WTC11 (cell line): Measurements from ENCODE around the gene ITPRID1. TPM values are rescaled to one million over a fixed set of nuclear protein-coding genes. Genes with fewer than 3 reads are reported as not detected.

Source experiments
- ATAC-seq: fragments of 200-7000 bp; cut with Tn5 transposase; 2 replicates; pipeline ENCODE4 v1.10.0; 2021; ENCODE audit warnings: mild to moderate bottlenecking, moderate library complexity
- CTCF ChIA-PET: fragments of 300-600 bp; sonication (Branson Sonifier 250); formaldehyde crosslinking; loops from one replicate; lab custom pipeline; 2021; ENCODE audit warnings: antibody characterized with exemption; lab: Charles Lee
- POLR2A ChIA-PET: fragments of 350-600 bp; sonication (Branson Sonifier 250); formaldehyde crosslinking; loops from one replicate; lab custom pipeline; 2021; ENCODE audit warnings: antibody characterized with exemption; lab: Charles Lee
- DNase-seq: peaks from one replicate; pipeline ENCODE4 v3.0.0; 2021; ENCODE audit warnings: low spot score
- H3K27ac Mint-ChIP-seq: 2 replicates; pipeline ENCODE4 v1.8.0; 2021; ENCODE audit warnings: mixed read lengths
- H3K27me3 Mint-ChIP-seq: 2 replicates; pipeline ENCODE4 v1.8.0; 2021; ENCODE audit warnings: low read depth, mild to moderate bottlenecking, moderate library complexity, mixed read lengths
- H3K36me3 Mint-ChIP-seq: 2 replicates; pipeline ENCODE4 v1.8.0; 2021; ENCODE audit warnings: mixed read lengths
- H3K4me1 Mint-ChIP-seq: 2 replicates; pipeline ENCODE4 v1.8.0; 2022; ENCODE audit warnings: mixed read lengths
- H3K4me3 Mint-ChIP-seq: 2 replicates; pipeline ENCODE4 v1.8.0; 2021; ENCODE audit warnings: mild to moderate bottlenecking, moderate library complexity, mixed read lengths
- H3K9me3 Mint-ChIP-seq: 2 replicates; pipeline ENCODE4 v1.8.0; 2021; ENCODE audit warnings: mixed read lengths
- ATF1 ChIP-seq: sonication (generic); formaldehyde crosslinking; IDR thresholded peaks from 2 replicates; pipeline ENCODE4 v1.8.1; 2023; ENCODE audit warnings: mild to moderate bottlenecking, moderate library complexity, missing genetic modification reagents
- ATF3 ChIP-seq: sonication (generic); formaldehyde crosslinking; conservative IDR thresholded peaks from 2 replicates; pipeline ENCODE4 v1.8.1; 2022; ENCODE audit warnings: mild to moderate bottlenecking, missing genetic modification reagents
- CTCF ChIP-seq: fragments of 200-600 bp; IDR thresholded peaks from 2 replicates; pipeline ENCODE4 v1.8.0; 2022; ENCODE audit warnings: antibody characterized with exemption
- EMX1 ChIP-seq: fragments of 250-450 bp; sonication (Bioruptor Pico); IDR thresholded peaks from 2 replicates; pipeline ENCODE4 v1.8.0; 2021; ENCODE audit warnings: mild to moderate bottlenecking
- FOXP1 ChIP-seq: sonication (generic); formaldehyde crosslinking; IDR thresholded peaks from 2 replicates; pipeline ENCODE4 v1.8.0; 2022; ENCODE audit warnings: missing genetic modification reagents, mild to moderate bottlenecking, moderate library complexity, borderline replicate concordance
- JUN ChIP-seq: sonication (generic); formaldehyde crosslinking; IDR thresholded peaks from 2 replicates; pipeline ENCODE4 v1.8.0; 2023; ENCODE audit warnings: mild to moderate bottlenecking, missing genetic modification reagents
- MXD4 ChIP-seq: fragments of 250-450 bp; sonication (Bioruptor Pico); IDR thresholded peaks from 2 replicates; pipeline ENCODE4 v1.8.0; 2021; ENCODE audit warnings: mild to moderate bottlenecking, moderate library complexity, borderline replicate concordance
- NR2C2 ChIP-seq: sonication (generic); formaldehyde crosslinking; IDR thresholded peaks from 2 replicates; pipeline ENCODE4 v1.8.0; 2022; ENCODE audit warnings: mild to moderate bottlenecking, missing genetic modification reagents
- NR3C1 ChIP-seq: sonication (generic); formaldehyde crosslinking; conservative IDR thresholded peaks from 2 replicates; pipeline ENCODE4 v1.8.1; 2023; ENCODE audit warnings: low read depth, mild to moderate bottlenecking, missing genetic modification reagents
- OVOL2 ChIP-seq: fragments of 250-450 bp; sonication (Bioruptor Pico); IDR thresholded peaks from 2 replicates; pipeline ENCODE4 v1.9.0; 2021; ENCODE audit warnings: mild to moderate bottlenecking, borderline replicate concordance
- TP53 ChIP-seq: sonication (generic); formaldehyde crosslinking; IDR thresholded peaks from 2 replicates; pipeline ENCODE4 v1.8.1; 2023; ENCODE audit warnings: mild to moderate bottlenecking, missing genetic modification reagents
- ZNF121 ChIP-seq: sonication (generic); formaldehyde crosslinking; IDR thresholded peaks from 2 replicates; pipeline ENCODE4 v1.8.0; 2023; ENCODE audit warnings: missing genetic modification reagents
- ZNF232 ChIP-seq: sonication (generic); formaldehyde crosslinking; IDR thresholded peaks from 2 replicates; pipeline ENCODE4 v1.8.0; 2022; ENCODE audit warnings: mild to moderate bottlenecking, missing genetic modification reagents
- ZNF396 ChIP-seq: fragments of 250-450 bp; sonication (Bioruptor Pico); IDR thresholded peaks from 2 replicates; pipeline ENCODE4 v1.8.0; 2021; ENCODE audit warnings: mild to moderate bottlenecking, moderate library complexity, borderline replicate concordance
- ZNF423 ChIP-seq: fragments of 250-450 bp; sonication (Bioruptor Pico); IDR thresholded peaks from 2 replicates; pipeline ENCODE4 v2.1.2; 2022; ENCODE audit warnings: mild to moderate bottlenecking, moderate library complexity
- total RNA-seq: library from RNA; stranded (reverse); gene quantifications from 3 replicates; pipeline ENCODE4 v1.2.3, GENCODE V29; 2021
- TF ChIP-seq, protein P1 (sequence below): sonication (generic); formaldehyde crosslinking; IDR thresholded peaks from 2 replicates; pipeline ENCODE4 v1.8.1; 2022; ENCODE audit warnings: mild to moderate bottlenecking, missing genetic modification reagents, moderate library complexity, borderline replicate concordance
- TF ChIP-seq, protein P2 (sequence below): fragments of 250-450 bp; sonication (Bioruptor Pico); IDR thresholded peaks from 2 replicates; pipeline ENCODE4 v1.9.0; 2021; ENCODE audit warnings: mild to moderate bottlenecking, borderline replicate concordance
- TF ChIP-seq, protein P3 (sequence below): sonication (generic); formaldehyde crosslinking; IDR thresholded peaks from 2 replicates; pipeline ENCODE4 v1.8.0; 2023; ENCODE audit warnings: missing genetic modification reagents, mild to moderate bottlenecking, borderline replicate concordance

The ITPRID1 gene
- total RNA-seq, 1 experiment from 2014 or later: 0.98 TPM

GRCh38 chr7:31500656-31501055, 13.2 kb upstream of the ITPRID1 start:
- TF ChIP-seq MXD4 (CRISPR knock-in tag) (no peak), TP53 (CRISPR knock-in tag) (no peak), CTCF (no peak), OVOL2 (CRISPR knock-in tag) (no peak), NR3C1 (CRISPR knock-in tag) (no peak), ATF1 (no peak), EMX1 (CRISPR knock-in tag) (no peak), ZNF423 (CRISPR knock-in tag) (no peak), JUN (no peak), NR2C2 (no peak), ZNF232 (CRISPR knock-in tag) (no peak), ATF3 (no peak)
- TF ChIP-seq, protein P1, sequence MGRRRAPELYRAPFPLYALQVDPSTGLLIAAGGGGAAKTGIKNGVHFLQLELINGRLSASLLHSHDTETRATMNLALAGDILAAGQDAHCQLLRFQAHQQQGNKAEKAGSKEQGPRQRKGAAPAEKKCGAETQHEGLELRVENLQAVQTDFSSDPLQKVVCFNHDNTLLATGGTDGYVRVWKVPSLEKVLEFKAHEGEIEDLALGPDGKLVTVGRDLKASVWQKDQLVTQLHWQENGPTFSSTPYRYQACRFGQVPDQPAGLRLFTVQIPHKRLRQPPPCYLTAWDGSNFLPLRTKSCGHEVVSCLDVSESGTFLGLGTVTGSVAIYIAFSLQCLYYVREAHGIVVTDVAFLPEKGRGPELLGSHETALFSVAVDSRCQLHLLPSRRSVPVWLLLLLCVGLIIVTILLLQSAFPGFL: no peak
- TF ChIP-seq, protein P2, sequence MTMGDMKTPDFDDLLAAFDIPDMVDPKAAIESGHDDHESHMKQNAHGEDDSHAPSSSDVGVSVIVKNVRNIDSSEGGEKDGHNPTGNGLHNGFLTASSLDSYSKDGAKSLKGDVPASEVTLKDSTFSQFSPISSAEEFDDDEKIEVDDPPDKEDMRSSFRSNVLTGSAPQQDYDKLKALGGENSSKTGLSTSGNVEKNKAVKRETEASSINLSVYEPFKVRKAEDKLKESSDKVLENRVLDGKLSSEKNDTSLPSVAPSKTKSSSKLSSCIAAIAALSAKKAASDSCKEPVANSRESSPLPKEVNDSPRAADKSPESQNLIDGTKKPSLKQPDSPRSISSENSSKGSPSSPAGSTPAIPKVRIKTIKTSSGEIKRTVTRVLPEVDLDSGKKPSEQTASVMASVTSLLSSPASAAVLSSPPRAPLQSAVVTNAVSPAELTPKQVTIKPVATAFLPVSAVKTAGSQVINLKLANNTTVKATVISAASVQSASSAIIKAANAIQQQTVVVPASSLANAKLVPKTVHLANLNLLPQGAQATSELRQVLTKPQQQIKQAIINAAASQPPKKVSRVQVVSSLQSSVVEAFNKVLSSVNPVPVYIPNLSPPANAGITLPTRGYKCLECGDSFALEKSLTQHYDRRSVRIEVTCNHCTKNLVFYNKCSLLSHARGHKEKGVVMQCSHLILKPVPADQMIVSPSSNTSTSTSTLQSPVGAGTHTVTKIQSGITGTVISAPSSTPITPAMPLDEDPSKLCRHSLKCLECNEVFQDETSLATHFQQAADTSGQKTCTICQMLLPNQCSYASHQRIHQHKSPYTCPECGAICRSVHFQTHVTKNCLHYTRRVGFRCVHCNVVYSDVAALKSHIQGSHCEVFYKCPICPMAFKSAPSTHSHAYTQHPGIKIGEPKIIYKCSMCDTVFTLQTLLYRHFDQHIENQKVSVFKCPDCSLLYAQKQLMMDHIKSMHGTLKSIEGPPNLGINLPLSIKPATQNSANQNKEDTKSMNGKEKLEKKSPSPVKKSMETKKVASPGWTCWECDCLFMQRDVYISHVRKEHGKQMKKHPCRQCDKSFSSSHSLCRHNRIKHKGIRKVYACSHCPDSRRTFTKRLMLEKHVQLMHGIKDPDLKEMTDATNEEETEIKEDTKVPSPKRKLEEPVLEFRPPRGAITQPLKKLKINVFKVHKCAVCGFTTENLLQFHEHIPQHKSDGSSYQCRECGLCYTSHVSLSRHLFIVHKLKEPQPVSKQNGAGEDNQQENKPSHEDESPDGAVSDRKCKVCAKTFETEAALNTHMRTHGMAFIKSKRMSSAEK (CRISPR knock-in tag): no peak
- TF ChIP-seq, all 79 proteins: peak for 0
- no peak overlapping the region for H3K4me3 Mint-ChIP-seq
- ChIA-PET CTCF (no interaction called here), POLR2A (no interaction called here)
- H3K36me3 Mint-ChIP-seq: peaks cover 2% of the 10 kb centered on the region; the same call in 1 of the 2 replicates
- peaks cover 25% of the 10 kb centered on the region for H3K9me3 Mint-ChIP-seq
- DNase-seq (no peak), ATAC-seq (no peak)
- peaks cover 4% of the 10 kb centered on the region; the same call in 1 of the 2 replicates for H3K27me3 Mint-ChIP-seq
- no peak overlapping the region for H3K27ac Mint-ChIP-seq
- H3K4me1 Mint-ChIP-seq: peaks cover 5% of the 10 kb centered on the region

DNA sequence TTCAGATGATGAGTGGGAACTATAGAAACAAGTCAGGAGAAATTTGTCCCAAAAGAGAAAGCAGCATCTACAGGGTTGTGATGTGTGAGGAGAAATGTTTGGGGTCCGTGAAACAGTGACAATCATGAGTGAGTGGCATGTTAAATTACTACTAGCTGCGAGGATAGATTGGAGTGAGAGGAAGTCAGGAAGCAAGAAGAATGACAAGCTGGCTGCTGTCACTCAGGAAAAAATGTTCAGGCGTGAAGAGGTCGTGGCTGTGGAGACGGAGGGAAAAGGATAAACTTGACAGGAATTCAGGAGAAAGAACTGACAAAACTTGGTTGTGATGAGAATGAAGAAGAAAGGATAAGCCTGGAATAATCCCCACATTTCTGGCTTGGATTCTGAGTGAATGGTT, 5.1 kb upstream of the ITPRID1 start:
- no peak overlapping the region for H3K4me3 Mint-ChIP-seq

More for the DNA sequence above, 5.1 kb upstream of the ITPRID1 start:
- peaks cover 17% of the 10 kb centered on the region for H3K36me3 Mint-ChIP-seq
- ChIA-PET POLR2A (no interaction called here), CTCF (no interaction called here)
- H3K27me3 Mint-ChIP-seq: peaks cover 5% of the 10 kb centered on the region; the same call in 1 of the 2 replicates
- no peaks in the 10 kb centered on the region for H3K4me1 Mint-ChIP-seq
- H3K9me3 Mint-ChIP-seq: peaks cover 53% of the 10 kb centered on the region
- no peak for DNase-seq
- ATAC-seq: no peak
- TF ChIP-seq ZNF121 (CRISPR knock-in tag) (no peak), FOXP1 (CRISPR knock-in tag) (no peak), ZNF396 (CRISPR knock-in tag) (no peak), OVOL2 (CRISPR knock-in tag) (no peak)
- TF ChIP-seq, protein P3, sequence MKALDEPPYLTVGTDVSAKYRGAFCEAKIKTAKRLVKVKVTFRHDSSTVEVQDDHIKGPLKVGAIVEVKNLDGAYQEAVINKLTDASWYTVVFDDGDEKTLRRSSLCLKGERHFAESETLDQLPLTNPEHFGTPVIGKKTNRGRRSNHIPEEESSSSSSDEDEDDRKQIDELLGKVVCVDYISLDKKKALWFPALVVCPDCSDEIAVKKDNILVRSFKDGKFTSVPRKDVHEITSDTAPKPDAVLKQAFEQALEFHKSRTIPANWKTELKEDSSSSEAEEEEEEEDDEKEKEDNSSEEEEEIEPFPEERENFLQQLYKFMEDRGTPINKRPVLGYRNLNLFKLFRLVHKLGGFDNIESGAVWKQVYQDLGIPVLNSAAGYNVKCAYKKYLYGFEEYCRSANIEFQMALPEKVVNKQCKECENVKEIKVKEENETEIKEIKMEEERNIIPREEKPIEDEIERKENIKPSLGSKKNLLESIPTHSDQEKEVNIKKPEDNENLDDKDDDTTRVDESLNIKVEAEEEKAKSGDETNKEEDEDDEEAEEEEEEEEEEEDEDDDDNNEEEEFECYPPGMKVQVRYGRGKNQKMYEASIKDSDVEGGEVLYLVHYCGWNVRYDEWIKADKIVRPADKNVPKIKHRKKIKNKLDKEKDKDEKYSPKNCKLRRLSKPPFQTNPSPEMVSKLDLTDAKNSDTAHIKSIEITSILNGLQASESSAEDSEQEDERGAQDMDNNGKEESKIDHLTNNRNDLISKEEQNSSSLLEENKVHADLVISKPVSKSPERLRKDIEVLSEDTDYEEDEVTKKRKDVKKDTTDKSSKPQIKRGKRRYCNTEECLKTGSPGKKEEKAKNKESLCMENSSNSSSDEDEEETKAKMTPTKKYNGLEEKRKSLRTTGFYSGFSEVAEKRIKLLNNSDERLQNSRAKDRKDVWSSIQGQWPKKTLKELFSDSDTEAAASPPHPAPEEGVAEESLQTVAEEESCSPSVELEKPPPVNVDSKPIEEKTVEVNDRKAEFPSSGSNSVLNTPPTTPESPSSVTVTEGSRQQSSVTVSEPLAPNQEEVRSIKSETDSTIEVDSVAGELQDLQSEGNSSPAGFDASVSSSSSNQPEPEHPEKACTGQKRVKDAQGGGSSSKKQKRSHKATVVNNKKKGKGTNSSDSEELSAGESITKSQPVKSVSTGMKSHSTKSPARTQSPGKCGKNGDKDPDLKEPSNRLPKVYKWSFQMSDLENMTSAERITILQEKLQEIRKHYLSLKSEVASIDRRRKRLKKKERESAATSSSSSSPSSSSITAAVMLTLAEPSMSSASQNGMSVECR (CRISPR knock-in tag): no peak
- TF ChIP-seq, protein P1: no peak
- TF ChIP-seq, all 79 proteins: peak for 0
- no peak overlapping the region for H3K27ac Mint-ChIP-seq
